ENCODE results near the gene NPFF. TPM values are rescaled to one million over a fixed set of nuclear protein-coding genes. Genes with fewer than 3 reads are reported as not detected.

Gene NPFF
- total RNA-seq, 1 experiment from 2014 or later: not detected

- H3K36me3 ChIP-seq (ENCODE audit: low read depth): no peaks in the 10 kb centered on the region
- ChIA-PET CTCF (no interaction called here), POLR2A (ENCODE audit: unreplicated experiment) (no interaction called here)
- TF ChIP-seq EZH2 (IDR thresholded peaks at IDR 0.05; ENCODE audit: low read depth): no peak
- TF ChIP-seq, protein P1, sequence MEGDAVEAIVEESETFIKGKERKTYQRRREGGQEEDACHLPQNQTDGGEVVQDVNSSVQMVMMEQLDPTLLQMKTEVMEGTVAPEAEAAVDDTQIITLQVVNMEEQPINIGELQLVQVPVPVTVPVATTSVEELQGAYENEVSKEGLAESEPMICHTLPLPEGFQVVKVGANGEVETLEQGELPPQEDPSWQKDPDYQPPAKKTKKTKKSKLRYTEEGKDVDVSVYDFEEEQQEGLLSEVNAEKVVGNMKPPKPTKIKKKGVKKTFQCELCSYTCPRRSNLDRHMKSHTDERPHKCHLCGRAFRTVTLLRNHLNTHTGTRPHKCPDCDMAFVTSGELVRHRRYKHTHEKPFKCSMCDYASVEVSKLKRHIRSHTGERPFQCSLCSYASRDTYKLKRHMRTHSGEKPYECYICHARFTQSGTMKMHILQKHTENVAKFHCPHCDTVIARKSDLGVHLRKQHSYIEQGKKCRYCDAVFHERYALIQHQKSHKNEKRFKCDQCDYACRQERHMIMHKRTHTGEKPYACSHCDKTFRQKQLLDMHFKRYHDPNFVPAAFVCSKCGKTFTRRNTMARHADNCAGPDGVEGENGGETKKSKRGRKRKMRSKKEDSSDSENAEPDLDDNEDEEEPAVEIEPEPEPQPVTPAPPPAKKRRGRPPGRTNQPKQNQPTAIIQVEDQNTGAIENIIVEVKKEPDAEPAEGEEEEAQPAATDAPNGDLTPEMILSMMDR (conservative IDR thresholded peaks at IDR 0.05): no peak
- no TSS peak for BruUV-seq (replicated peaks)
- peaks cover 26% of the 10 kb centered on the region for H3K79me2 ChIP-seq (ENCODE audit: low read depth)
- intact Hi-C loops (cut with micrococcal nuclease; ENCODE audit: unreplicated experiment): loop anchor here (10.0 kb wide), 1 partner anchor 442 kb away; no protein-coding TSS in a partner anchor
- H3K9me3 ChIP-seq (ENCODE audit: insufficient read depth, low read depth): no peaks in the 10 kb centered on the region
- peaks cover 10% of the 10 kb centered on the region; the same call in 1 of the 2 replicates for H3F3A ChIP-seq (ENCODE audit: insufficient read depth, low read depth)
- H3K4me2 ChIP-seq: no peak overlapping the region
- no peaks in the 10 kb centered on the region for H3K9me2 ChIP-seq (ENCODE audit: insufficient read depth)
- no peak overlapping the region for H3K27ac ChIP-seq
- H3K4me1 ChIP-seq (replicated peaks; ENCODE audit: insufficient read depth): peaks cover 11% of the 10 kb centered on the region
- no peak overlapping the region for H3K4me3 ChIP-seq
- H4K20me1 ChIP-seq (ENCODE audit: insufficient read depth): no peaks in the 10 kb centered on the region
- H3K27me3 ChIP-seq (ENCODE audit: insufficient read depth, low read depth): no peaks in the 10 kb centered on the region
- no peak for DNase-seq
- H2AFZ ChIP-seq: no peak overlapping the region
Measured at GRCh38 chr12:53506450-53506785, 866 bp downstream of the NPFF start.

DNA sequence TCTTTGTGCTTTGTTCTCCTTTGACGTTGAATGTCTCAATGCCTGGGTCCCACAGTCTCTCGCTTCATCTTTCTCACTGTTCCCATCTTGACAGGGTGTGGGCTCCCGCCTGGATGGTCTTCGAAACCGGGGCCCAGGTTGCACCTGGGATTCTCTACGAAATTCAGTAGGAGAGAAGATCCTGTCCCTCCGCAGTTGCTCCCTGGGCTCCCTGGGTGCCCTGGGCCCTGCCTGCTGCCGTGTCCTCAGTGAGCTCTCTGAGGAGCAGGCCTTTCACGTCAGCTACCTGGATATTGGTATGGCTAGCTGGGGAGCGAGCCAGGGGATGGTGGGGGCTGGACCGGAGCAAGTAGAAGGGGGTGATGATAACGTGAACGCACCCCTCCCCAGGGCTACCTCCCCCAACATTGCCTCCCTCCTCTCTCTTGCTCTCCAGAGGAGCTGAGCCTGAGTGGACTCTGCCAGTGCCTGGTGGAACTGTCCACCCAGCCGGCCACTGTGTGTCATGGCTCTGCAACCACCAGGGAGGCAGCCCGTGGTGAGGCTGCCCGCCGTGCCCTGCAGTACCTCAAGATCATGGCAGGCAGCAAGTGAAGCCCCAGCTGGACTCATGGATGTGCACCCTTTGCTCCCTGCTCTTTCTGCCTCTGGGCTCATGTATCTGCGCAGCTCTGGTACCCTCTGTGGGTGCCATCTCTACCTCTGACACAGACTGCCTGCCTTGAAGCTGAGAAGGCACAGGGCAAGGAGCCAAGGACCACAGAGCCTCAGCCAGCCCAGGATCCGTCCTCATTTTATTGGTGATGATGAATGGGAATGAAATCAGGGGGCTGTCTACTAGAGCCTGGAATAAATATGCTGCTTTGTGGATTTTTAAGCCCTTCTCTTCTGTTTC, 1.5 kb downstream of the NPFF start:
- Histone ChIP-seq H3K79me2 (ENCODE audit: low read depth) (peaks cover 26% of the 10 kb centered on the region), H3F3A (ENCODE audit: insufficient read depth, low read depth) (peaks cover 10% of the 10 kb centered on the region; the same call in 1 of the 2 replicates), H3K4me1 (replicated peaks; ENCODE audit: insufficient read depth) (peaks cover 11% of the 10 kb centered on the region), H2AFZ (no peak overlapping the region), H3K9me2 (ENCODE audit: insufficient read depth) (no peaks in the 10 kb centered on the region), H3K9me3 (ENCODE audit: insufficient read depth, low read depth) (no peaks in the 10 kb centered on the region), H3K4me3 (no peak overlapping the region), H3K27me3 (ENCODE audit: insufficient read depth, low read depth) (no peaks in the 10 kb centered on the region), H3K27ac (no peak overlapping the region), H4K20me1 (ENCODE audit: insufficient read depth) (no peaks in the 10 kb centered on the region), H3K4me2 (no peak overlapping the region), H3K36me3 (ENCODE audit: low read depth) (no peaks in the 10 kb centered on the region)
- no peak for DNase-seq
- POLR2A ChIA-PET (ENCODE audit: unreplicated experiment): no interaction called here
- CTCF ChIA-PET: interaction anchor here (0.7 kb wide), 1 partner anchor 179 kb away, joined by 3 read pairs; no protein-coding TSS in a partner anchor
- intact Hi-C loops (cut with micrococcal nuclease; ENCODE audit: unreplicated experiment): loop anchor here (10.0 kb wide), 1 partner anchor 441 kb away; no protein-coding TSS in a partner anchor
- no TSS peak for BruUV-seq (replicated peaks)
- TF ChIP-seq, protein P1 (conservative IDR thresholded peaks at IDR 0.05): no peak
- no peak for TF ChIP-seq EZH2 (IDR thresholded peaks at IDR 0.05; ENCODE audit: low read depth)

DNA sequence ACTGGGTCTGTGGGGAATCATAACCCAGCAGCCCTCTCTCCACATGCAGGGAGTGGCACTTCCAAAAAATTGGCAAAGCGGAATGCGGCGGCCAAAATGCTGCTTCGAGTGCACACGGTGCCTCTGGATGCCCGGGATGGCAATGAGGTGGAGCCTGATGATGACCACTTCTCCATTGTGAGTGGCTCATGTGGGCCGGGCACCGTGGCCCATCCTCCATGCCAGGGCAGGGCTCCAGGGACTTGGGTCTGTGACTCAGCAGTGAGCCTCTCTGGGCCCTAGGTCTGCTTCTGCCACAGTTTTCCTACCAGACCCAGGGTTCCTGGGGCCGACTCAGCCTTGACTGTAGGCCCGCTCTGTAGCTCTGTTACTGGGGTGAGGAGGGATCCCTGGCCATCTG, 2.2 kb downstream of the NPFF start:
- DNase-seq: no peak
- Histone ChIP-seq H3K9me3 (ENCODE audit: insufficient read depth, low read depth) (no peaks in the 10 kb centered on the region), H3K4me3 (no peak overlapping the region), H2AFZ (no peak overlapping the region), H3K27me3 (ENCODE audit: insufficient read depth, low read depth) (no peaks in the 10 kb centered on the region), H3K4me1 (replicated peaks; ENCODE audit: insufficient read depth) (peaks cover 11% of the 10 kb centered on the region), H3K9me2 (ENCODE audit: insufficient read depth) (no peaks in the 10 kb centered on the region), H3K27ac (no peak overlapping the region), H4K20me1 (ENCODE audit: insufficient read depth) (no peaks in the 10 kb centered on the region), H3K36me3 (ENCODE audit: low read depth) (no peaks in the 10 kb centered on the region), H3K79me2 (ENCODE audit: low read depth) (peaks cover 26% of the 10 kb centered on the region), H3K4me2 (no peak overlapping the region), H3F3A (ENCODE audit: insufficient read depth, low read depth) (peaks cover 13% of the 10 kb centered on the region)
- BruUV-seq (replicated peaks): no TSS peak
- POLR2A ChIA-PET (ENCODE audit: unreplicated experiment): no interaction called here
- CTCF ChIA-PET: interaction anchor here (0.7 kb wide), 1 partner anchor 178 kb away, joined by 3 read pairs; no protein-coding TSS in a partner anchor
- TF ChIP-seq, protein P1 (conservative IDR thresholded peaks at IDR 0.05): no peak
- TF ChIP-seq EZH2 (IDR thresholded peaks at IDR 0.05; ENCODE audit: low read depth): no peak
- intact Hi-C loops (cut with micrococcal nuclease; ENCODE audit: unreplicated experiment): loop anchor here (10.0 kb wide), 1 partner anchor 440 kb away; no protein-coding TSS in a partner anchor

Data from PC-9 (cell line).